ENCODE data around the gene XXYLT1. TPM values are rescaled to one million over a fixed set of nuclear protein-coding genes. Genes with fewer than 3 reads are reported as not detected.
A peak's percentile ranks its signal among the peaks of the same experiment; 100 is the strongest.

The XXYLT1 gene
- total RNA-seq, 1 donor from 2014 or later: 8.9 TPM

DNA sequence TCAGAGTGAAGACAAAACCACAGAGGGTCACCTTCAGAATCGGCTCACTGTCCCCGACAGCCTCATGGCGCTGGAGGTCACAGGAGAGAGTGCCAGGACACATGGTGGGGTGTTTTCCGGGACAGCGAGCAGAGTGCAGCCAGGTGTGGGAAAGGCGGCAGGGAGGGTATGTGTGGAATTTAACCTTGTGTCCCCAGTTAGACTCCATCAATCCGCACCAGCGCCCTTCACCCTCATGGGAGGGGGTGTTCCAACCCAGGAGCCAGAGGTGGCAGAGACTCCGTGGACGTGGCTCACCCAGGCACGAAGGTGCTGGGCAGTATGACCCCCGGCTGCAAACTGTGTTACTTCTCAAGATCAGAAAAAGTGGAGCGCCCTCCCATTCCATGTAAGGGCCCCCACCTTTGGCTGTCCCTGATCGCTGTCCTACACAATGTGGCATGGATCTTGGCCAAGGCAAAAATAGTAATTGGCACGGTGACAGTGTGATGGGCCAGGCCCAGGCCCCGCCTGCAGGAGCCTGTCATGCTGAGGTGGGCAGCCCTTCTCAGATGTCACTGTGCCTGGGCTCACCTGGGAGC is 190.3 kb downstream of the XXYLT1 start:
- peak overlapping the region; percentile 42 for H3K27ac ChIP-seq
- intact Hi-C loops (cut with DNase I): no loop called here
- no peak overlapping the region for H3K4me3 ChIP-seq
- no peaks in the 10 kb centered on the region for H3K9me3 ChIP-seq
- ATAC-seq: peak in 1 of 2 donors; percentile 27
- no peaks in the 10 kb centered on the region for H3K27me3 ChIP-seq (ENCODE audit: low read depth)
- peaks cover 32% of the 10 kb centered on the region for H3K4me1 ChIP-seq
- peak; percentile 41 for DNase-seq
- TF ChIP-seq, protein P1, sequence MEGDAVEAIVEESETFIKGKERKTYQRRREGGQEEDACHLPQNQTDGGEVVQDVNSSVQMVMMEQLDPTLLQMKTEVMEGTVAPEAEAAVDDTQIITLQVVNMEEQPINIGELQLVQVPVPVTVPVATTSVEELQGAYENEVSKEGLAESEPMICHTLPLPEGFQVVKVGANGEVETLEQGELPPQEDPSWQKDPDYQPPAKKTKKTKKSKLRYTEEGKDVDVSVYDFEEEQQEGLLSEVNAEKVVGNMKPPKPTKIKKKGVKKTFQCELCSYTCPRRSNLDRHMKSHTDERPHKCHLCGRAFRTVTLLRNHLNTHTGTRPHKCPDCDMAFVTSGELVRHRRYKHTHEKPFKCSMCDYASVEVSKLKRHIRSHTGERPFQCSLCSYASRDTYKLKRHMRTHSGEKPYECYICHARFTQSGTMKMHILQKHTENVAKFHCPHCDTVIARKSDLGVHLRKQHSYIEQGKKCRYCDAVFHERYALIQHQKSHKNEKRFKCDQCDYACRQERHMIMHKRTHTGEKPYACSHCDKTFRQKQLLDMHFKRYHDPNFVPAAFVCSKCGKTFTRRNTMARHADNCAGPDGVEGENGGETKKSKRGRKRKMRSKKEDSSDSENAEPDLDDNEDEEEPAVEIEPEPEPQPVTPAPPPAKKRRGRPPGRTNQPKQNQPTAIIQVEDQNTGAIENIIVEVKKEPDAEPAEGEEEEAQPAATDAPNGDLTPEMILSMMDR (IDR thresholded peaks at IDR 0.05): no peak
- H3K36me3 ChIP-seq: no peaks in the 10 kb centered on the region

GRCh38 chr3:195080125-195080524 is 190.8 kb downstream of the XXYLT1 start:
- H3K4me1 ChIP-seq: peaks cover 32% of the 10 kb centered on the region
- TF ChIP-seq, protein P1 (IDR thresholded peaks at IDR 0.05): no peak

DNA sequence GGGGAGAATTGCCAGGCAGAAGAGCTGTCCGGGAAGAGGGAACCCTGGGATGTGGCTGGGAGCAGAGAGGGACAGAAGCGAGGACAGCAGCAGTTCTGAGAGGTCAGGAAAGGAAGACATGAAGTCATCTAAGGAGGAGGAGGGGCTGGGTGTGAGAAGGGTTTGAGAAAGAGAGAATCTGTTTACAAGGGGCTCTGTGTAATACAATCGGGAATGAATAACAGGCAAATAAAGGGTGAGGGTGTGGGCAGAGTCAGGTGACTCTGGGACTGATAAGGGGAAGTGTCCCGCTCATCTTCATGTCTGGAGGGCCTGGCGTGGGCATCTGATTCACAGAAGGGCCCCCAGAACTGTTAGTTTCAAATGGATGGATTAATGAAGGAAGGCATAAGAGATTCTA is 191.3 kb downstream of the XXYLT1 start:
- H3K4me1 ChIP-seq: peaks cover 32% of the 10 kb centered on the region
- peak overlapping the region; percentile 42 for H3K27ac ChIP-seq
- no peaks in the 10 kb centered on the region for H3K36me3 ChIP-seq
- DNase-seq (peak; percentile 22), ATAC-seq (no peak)
- intact Hi-C loops (cut with DNase I): no loop called here
- no peaks in the 10 kb centered on the region for H3K9me3 ChIP-seq
- no peaks in the 10 kb centered on the region for H3K27me3 ChIP-seq (ENCODE audit: low read depth)
- no peak overlapping the region for H3K4me3 ChIP-seq
- TF ChIP-seq, protein P1 (IDR thresholded peaks at IDR 0.05): no peak

More at GRCh38 chr3:195080125-195080524, 190.8 kb downstream of the XXYLT1 start:
- Histone ChIP-seq H3K27ac (peak overlapping the region; percentile 42), H3K27me3 (ENCODE audit: low read depth) (no peaks in the 10 kb centered on the region), H3K36me3 (no peaks in the 10 kb centered on the region), H3K4me3 (no peak overlapping the region), H3K9me3 (no peaks in the 10 kb centered on the region)
- intact Hi-C loops (cut with DNase I): no loop called here
- ATAC-seq (peak in 1 of 2 donors; percentile 22), DNase-seq (peak; percentile 45)

- no peak for ATAC-seq
- no peaks in the 10 kb centered on the region for H3K36me3 ChIP-seq
- peaks cover 32% of the 10 kb centered on the region for H3K4me1 ChIP-seq
- H3K9me3 ChIP-seq: no peaks in the 10 kb centered on the region
- DNase-seq: peak; percentile 17
- no peaks in the 10 kb centered on the region for H3K27me3 ChIP-seq (ENCODE audit: low read depth)
- H3K27ac ChIP-seq: no peak overlapping the region
- no peak overlapping the region for H3K4me3 ChIP-seq
- TF ChIP-seq, protein P1 (IDR thresholded peaks at IDR 0.05): no peak
- intact Hi-C loops (cut with DNase I): no loop called here
Measured at GRCh38 chr3:195078891-195079440, 192.0 kb downstream of the XXYLT1 start.

GRCh38 chr3:195077611-195078540 is 193.1 kb downstream of the XXYLT1 start:
- intact Hi-C loops (cut with DNase I): no loop called here
- H3K36me3 ChIP-seq: no peaks in the 10 kb centered on the region

More at GRCh38 chr3:195077611-195078540, 193.1 kb downstream of the XXYLT1 start:
- no peak overlapping the region for H3K4me3 ChIP-seq
- peak; percentile 34 for DNase-seq
- H3K9me3 ChIP-seq: no peaks in the 10 kb centered on the region
- ATAC-seq: no peak
- H3K27ac ChIP-seq: no peak overlapping the region
- no peaks in the 10 kb centered on the region for H3K27me3 ChIP-seq (ENCODE audit: low read depth)
- TF ChIP-seq, protein P1 (IDR thresholded peaks at IDR 0.05): no peak
- peaks cover 32% of the 10 kb centered on the region for H3K4me1 ChIP-seq
